HG03135 (cell line): ENCODE data around the gene ATAD3B.

Experiments
- ATAC-seq: cut with Tn5 transposase; IDR thresholded peaks from one replicate; pipeline ENCODE4 v1.9.1; 2021; ENCODE audit warnings: mild to moderate bottlenecking, moderate library complexity; ENCODE audit not compliant: unreplicated experiment

Gene ATAD3B

GRCh38 chr1:1542766-1543705 lies 71.5 kb downstream of the ATAD3B start:
- ATAC-seq: no peak

- no peak for ATAC-seq
Observed at GRCh38 chr1:1543706-1544099, 72.1 kb downstream of the ATAD3B start.

- no peak for ATAC-seq
Observed at GRCh38 chr1:1544544-1544943, 73.0 kb downstream of the ATAD3B start.
